AG04449 (cell line): Measurements from ENCODE around the gene C9orf40.

ENCODE experiments used
- CTCF ChIA-PET: fragments of 350-600 bp; formaldehyde crosslinking; extraction: SDS; loops from one replicate; lab custom pipeline; 2021; ENCODE audit warnings: antibody characterized with exemption; lab: Yijun Ruan, JAX
- POLR2A ChIA-PET: fragments of 400-600, 350-600 bp; formaldehyde crosslinking; extraction: SDS; loops from one replicate; lab custom pipeline; 2020; ENCODE audit warnings: antibody characterized with exemption, inconsistent platforms; lab: Yijun Ruan, JAX
- DNase-seq: peaks from one replicate; pipeline ENCODE4 v3.0.0-alpha.2; 2010; ENCODE audit warnings: low read depth, low spot score
- H3K4me3 ChIP-seq: 2 replicates; pipeline ENCODE4 v1.5.1; 2011; ENCODE audit warnings: low read depth, mild to moderate bottlenecking, control low read depth, low read length
- TF ChIP-seq, protein P1 (sequence below): IDR thresholded peaks from one replicate; pipeline ENCODE4 v1.5.1; 2011; ENCODE audit warnings: mild to moderate bottlenecking, moderate library complexity, low read length, control low read depth, inconsistent platforms; ENCODE audit not compliant: insufficient read depth; ENCODE audit errors: missing control alignments

Gene C9orf40, protein sequence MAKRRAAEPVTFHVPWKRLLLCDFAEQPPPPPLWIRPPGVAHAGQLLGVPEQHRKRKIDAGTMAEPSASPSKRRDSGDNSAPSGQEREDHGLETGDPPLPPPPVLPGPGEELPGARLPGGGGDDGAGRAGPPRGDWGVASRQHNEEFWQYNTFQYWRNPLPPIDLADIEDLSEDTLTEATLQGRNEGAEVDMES

DNA sequence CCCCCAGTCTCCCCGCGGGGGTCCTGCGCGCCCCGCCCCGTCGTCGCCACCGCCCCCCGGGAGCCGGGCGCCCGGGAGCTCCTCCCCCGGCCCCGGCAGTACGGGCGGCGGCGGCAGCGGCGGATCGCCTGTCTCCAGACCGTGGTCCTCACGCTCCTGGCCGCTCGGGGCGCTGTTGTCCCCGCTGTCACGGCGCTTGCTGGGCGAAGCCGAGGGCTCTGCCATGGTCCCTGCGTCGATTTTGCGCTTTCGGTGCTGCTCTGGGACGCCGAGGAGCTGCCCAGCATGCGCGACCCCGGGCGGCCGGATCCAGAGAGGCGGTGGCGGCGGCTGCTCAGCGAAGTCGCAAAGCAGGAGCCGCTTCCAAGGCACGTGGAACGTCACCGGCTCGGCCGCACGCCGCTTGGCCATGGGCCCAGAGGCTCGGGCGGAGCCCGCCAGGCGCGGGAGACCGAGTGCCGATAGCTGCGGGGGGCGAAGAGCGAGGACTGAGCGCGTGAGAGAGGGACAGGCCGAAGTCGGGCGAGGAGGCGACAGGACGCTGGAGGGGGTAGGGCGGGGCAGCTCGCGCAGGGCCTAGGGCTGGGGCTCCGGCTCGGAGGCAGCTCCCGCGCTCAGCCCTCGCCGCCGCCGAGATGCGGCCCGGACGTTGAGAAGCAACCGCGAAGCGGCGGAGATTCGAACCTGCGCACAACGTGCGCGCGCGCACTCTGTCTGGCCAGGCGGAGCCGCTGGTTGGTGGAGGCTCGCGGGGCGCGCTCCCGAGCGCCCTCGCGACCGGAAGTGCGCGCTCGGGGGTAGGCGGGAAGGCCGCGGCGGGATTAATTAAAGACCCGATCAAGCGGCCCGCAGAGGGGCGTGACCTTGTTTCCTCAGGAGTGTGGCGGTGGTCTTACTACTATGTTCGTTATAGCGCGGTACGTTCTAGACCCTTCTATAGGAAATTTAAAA is at the start of gene C9orf40:
TSS of gene C9orf40 (minus strand) at position 712 of the 951 bp plus-strand sequence. CDS start at position 411, 301 bp downstream.
- TF ChIP-seq, protein P1, sequence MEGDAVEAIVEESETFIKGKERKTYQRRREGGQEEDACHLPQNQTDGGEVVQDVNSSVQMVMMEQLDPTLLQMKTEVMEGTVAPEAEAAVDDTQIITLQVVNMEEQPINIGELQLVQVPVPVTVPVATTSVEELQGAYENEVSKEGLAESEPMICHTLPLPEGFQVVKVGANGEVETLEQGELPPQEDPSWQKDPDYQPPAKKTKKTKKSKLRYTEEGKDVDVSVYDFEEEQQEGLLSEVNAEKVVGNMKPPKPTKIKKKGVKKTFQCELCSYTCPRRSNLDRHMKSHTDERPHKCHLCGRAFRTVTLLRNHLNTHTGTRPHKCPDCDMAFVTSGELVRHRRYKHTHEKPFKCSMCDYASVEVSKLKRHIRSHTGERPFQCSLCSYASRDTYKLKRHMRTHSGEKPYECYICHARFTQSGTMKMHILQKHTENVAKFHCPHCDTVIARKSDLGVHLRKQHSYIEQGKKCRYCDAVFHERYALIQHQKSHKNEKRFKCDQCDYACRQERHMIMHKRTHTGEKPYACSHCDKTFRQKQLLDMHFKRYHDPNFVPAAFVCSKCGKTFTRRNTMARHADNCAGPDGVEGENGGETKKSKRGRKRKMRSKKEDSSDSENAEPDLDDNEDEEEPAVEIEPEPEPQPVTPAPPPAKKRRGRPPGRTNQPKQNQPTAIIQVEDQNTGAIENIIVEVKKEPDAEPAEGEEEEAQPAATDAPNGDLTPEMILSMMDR = peak; percentile 97
- ChIA-PET POLR2A (interaction anchor here (0.9 kb wide), 1 partner anchor 136 kb away, joined by 4 read pairs; the partner anchor contains the start of genes NMRK1 and OSTF1), CTCF (interaction anchor here (0.7 to 5.1 kb wide), 44 partner anchors 8 to 177 kb away, joined by 3 to 55 read pairs (median 6); partner anchors contain the start of genes CARNMT1, NMRK1, OSTF1 and TRPM6)
- peak within 1 kb of the TSS; percentile 97 for H3K4me3 ChIP-seq
- DNase-seq = no peak

DNA sequence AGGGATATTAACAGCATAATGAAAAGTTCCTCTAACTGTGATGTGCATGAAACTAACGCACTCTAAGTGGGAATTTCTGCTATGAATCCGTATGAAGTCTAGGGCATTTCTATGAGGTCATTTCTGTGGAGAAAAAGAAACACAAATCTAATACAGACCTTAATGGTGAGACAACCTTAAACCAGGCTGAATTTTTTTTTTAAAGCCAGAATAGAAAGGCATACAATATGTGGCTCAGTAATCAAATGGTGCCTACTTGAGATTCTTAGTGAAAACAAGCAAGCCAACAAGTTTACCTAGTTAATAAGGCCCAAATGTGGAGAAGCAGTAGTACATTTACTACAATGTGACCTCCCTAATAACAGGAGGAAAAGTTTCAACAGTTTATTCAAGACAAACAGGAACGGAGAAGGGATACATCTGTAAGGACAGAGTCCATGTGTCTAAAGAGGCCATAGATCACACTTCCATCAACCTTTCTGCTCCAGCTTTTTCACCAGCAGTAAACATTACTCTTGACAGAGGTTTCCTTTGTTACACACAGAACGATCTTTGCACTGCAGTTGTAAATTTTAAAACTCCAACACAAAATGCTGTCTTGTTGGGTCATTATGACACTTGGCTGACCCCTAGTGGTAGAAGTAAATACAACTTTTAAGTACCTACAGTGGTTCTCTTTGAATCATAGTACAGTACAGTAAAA is 49.2 kb upstream of the C9orf40 start:
- no peak overlapping the region for H3K4me3 ChIP-seq
- CTCF ChIA-PET = interaction anchor here (0.6 to 11.5 kb wide), 19 partner anchors 11 to 229 kb away, joined by 3 to 387 read pairs (median 5); partner anchors contain the start of genes C9orf40 and TRPM6
- TF ChIP-seq, protein P1 = peak; percentile 54
- POLR2A ChIA-PET = no interaction called here
- peak; percentile 60 for DNase-seq

DNA sequence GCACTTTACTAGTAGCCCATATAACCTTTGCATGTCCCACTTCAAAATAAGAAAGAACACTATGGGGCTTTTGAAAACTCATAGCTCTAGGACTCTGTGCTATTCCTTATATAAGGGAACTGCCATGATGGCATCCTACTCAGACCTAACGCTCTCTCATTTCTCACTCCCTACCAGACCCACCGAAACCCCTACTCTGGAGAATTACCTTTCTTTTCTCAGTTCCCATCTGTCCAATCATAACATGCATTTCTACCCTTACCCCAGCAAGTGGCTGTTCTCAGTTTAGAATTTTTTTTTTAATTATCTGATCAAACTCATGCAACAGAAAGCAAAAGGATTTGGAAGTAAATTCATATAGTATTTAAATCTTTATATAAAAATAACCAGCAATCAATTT is 48.1 kb upstream of the C9orf40 start:
- DNase-seq = no peak
- H3K4me3 ChIP-seq = no peak overlapping the region
- TF ChIP-seq, protein P1 = no peak
- ChIA-PET CTCF (interaction anchor here (1.1 to 11.5 kb wide), 13 partner anchors 12 to 228 kb away, joined by 3 to 387 read pairs (median 14); partner anchors contain the start of genes C9orf40 and TRPM6), POLR2A (no interaction called here)

DNA sequence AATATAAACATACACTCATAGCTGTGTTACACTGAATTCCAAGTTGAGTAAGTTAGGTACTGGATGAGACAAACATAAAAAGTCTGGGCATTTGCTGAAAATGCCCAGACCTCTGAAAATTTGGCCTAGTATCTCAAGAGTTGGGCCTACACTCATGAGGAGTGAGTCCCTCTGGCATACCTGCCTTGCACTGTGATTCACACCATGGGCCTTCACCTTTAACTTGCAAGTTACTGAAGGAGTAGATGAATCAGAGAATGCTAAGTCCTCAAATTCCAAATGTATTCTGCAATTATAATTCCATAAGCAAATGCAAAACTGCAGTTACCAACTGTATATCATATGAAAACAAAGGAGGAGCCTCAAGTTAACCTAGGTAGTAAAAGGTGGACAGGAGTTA is 32.3 kb upstream of the C9orf40 start:
- CTCF ChIA-PET = interaction anchor here (1.4 to 9.1 kb wide), 5 partner anchors 16 to 211 kb away, joined by 3 to 50 read pairs (median 6); partner anchors contain the start of gene C9orf40
- H3K4me3 ChIP-seq = no peak overlapping the region
- no peak for DNase-seq
- POLR2A ChIA-PET = no interaction called here
- TF ChIP-seq, protein P1 = no peak

DNA sequence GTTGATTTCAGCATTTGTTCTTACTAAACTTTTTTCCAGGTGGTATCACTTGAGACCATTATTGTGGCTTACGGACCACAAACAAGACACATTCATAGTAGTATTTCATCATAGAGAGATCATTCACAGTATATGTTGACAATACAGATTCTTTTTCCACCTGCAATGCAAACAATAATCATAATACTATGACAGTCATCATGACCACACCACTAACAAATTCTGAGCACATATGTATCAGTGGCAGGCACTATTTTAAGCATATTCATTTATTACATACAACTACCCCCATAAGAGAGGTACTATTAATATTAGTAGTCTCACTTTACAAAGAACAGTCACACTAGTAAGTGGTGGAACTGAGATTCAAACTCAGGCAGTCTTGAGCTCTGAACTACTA is 31.0 kb upstream of the C9orf40 start:
- H3K4me3 ChIP-seq = no peak overlapping the region
- POLR2A ChIA-PET = no interaction called here
- TF ChIP-seq, protein P1 = no peak
- DNase-seq = no peak
- CTCF ChIA-PET = interaction anchor here (0.6 to 1.7 kb wide), 3 partner anchors 32 to 206 kb away, joined by 3 read pairs; partner anchors contain the start of gene C9orf40
